HG03565 (cell line): Measurements from ENCODE around the gene SNAP47.

Source experiments
- ATAC-seq: cut with Tn5 transposase; IDR thresholded peaks from one replicate; pipeline ENCODE4 v1.9.1; 2021; ENCODE audit warnings: mild to moderate bottlenecking, moderate library complexity; ENCODE audit not compliant: unreplicated experiment

SNAP47 gene

GRCh38 chr1:227731696-227732585, 3.3 kb upstream of the SNAP47 start:
- ATAC-seq, result no peak

DNA sequence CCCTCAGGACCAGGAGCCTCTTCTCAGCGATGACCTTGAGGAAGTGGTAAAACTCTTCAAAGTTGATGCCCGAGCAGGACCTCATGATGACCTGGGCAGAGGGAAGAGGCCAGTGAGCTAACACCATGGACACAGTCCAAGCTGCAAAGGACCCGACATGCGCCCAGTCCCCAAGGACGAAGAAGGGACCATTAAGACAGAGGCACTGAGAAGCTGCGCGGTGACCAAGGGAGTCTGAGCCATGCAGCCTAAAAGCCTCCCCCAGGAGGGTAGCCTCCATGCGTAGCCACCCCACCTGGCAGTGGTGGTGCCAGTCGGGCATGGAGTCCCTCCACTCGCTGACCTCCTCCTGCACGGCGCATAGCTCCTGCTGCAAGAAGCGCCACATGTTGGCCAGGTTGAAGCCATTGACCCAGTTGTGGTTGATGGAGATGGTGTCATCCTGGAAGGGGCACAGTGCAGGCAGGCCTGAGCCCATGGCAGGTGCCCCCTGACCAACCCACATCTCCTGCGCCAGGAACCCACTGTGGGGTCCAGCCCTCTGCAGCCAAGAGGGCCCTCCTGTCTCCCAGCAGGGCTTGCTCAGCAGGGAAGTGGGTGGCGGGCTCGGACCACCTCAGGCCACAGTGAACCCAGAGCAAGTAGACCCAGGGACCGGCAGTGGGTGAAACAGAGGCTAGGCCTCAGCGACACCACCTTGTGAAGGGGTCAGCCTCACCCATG, 2.5 kb upstream of the SNAP47 start:
- ATAC-seq, result no peak

GRCh38 chr1:227733309-227733705, 1.9 kb upstream of the SNAP47 start:
- ATAC-seq, result no peak

DNA sequence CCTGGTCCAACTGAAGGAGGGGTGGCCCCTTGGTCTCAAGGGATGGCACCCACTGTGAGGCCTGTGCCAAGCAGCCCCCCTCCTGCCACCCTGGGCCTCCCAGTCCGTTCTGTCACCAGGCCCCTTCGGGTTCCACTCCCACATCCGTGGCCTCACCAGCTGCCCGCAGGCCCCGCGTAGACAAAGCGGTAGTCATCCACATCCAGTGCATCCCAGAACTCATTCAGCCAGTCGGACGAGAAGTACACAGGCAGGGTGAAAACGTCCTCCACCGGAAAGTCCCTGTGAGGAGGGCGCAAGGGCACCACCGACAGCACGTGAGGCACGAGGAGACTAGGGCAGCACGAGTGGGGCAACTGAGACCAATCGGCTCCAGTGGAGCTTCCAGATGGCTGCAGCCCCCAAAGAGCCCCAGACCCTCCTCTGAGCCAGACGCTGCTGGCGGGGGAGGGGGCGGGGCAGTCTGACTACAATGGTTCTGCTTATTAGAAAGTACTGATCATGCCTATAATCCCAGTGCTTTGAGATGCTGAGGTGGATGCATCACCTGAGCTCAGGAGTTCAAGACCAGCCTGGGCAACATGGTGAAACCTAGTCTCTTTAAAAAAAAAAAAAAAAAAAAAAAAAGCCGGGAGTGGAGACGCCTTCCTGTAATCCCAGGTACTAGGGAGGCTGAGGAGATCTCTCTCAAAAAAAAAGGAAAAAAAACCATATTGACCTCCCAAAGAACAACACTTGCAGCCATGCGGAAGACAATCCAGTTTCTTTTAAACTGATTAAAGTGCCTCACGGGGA, 1.3 kb upstream of the SNAP47 start:
- ATAC-seq, result no peak

- ATAC-seq, result no peak
Measured at GRCh38 chr1:227734546-227734855, 734 bp upstream of the SNAP47 start.

DNA sequence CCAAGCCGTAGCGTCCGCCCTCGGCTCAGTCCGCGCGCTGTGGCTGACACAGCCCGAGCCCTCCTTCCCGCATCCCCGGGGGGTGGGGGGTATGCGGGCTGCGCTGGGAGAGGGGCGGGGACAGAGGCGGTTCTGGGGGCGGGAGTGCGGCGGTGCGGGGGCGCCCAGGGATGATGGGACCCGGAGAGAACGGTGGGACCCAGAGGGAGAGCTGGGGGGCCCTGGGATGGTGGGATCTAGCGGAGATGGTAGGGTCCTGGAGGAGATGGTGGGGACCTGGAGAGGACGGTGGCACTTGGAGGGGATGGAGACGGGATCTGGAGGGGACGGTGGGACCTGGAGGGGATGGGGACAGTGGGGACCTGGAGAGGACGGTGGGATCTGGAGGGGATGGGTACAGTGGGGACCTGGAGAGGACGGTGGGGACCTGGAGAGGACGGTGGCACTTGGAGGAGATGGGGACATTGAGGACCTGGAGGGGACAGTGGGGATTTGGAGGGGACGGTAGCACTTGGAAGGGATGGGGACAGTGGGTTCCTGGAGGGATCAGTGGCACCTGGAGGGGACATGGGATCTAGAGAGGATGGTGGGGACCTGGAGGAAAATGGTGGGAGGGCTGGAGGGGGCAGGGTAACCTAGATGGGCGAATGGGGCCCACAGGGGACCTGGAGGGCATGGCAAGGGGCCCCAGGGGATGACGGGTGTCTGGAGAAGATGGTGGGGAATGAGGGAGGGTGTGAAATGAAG, 477 bp downstream of the SNAP47 start:
- ATAC-seq, result no peak

DNA sequence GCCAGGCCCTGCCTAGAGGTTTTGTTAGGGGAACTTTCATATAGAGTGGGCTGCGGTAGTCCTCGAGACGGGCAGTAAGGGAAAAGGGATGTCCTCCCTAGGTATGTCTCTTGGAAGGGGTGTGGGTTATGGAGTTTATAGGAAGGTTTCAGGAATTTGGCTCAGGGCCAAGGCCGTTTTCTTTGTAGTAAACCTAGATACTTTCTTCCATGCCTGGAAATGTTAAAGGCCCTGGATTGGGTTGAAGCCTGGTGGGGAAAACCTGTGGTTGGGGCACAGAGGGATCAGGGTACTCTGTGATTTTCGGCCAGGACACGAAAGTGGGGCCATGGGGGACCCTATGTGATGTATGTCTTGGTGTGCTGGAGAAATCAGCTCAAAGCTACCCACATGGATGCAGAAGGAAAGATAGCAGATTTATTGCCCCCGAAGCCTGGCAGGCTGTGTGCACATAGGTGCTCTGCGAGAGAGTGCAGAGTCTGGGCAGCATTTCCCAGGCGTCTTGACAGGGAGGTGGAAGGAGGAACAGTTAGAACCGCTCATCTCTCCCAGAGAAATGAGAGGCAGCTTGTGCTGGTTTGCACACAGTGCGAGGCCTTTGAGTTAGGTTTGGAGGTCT, 1.7 kb downstream of the SNAP47 start:
- no peak for ATAC-seq

DNA sequence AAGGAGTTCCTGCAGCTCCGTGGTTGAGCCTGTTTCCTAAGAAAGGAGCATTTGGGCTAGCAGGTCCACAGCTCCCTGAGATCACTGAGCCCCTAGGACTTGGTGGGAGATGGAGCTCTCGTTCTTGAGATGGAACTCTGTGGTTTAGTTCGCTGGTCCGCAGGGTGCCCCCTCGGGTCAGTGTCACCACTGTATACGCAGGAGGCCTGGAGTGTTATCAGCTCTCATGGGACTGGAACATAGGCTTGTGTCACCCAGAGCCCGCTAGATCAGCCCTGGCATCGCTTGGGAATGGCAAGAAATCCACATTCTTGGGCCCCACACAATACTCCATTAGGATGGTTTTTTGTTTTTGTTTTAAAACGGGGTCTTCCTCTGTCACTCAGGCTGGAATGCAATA, 3.6 kb downstream of the SNAP47 start:
- ATAC-seq, result no peak

DNA sequence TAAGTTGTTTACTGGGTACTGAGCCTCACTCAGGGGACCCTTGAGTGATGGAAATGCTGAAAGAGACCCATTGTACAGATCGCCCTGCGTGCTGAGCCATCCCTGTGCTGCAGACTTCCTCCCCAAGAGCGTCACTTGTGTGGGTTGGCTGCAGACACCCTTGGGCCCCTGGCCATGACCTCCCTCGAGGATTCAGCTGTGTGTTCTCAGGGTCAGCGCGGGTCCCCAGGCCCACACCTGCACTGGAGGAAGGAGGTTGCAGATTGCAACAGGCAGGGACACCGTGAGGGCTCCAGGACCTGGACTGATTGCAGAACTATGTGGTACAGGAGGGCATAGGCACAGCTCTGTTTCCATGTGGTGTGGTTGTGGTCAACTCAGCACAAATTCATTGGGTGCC, 4.4 kb downstream of the SNAP47 start:
- no peak for ATAC-seq

GRCh38 chr1:227740401-227740960, 5.2 kb downstream of the SNAP47 start:
- no peak for ATAC-seq

GRCh38 chr1:227741166-227741870, 6.1 kb downstream of the SNAP47 start:
- ATAC-seq, result no peak

DNA sequence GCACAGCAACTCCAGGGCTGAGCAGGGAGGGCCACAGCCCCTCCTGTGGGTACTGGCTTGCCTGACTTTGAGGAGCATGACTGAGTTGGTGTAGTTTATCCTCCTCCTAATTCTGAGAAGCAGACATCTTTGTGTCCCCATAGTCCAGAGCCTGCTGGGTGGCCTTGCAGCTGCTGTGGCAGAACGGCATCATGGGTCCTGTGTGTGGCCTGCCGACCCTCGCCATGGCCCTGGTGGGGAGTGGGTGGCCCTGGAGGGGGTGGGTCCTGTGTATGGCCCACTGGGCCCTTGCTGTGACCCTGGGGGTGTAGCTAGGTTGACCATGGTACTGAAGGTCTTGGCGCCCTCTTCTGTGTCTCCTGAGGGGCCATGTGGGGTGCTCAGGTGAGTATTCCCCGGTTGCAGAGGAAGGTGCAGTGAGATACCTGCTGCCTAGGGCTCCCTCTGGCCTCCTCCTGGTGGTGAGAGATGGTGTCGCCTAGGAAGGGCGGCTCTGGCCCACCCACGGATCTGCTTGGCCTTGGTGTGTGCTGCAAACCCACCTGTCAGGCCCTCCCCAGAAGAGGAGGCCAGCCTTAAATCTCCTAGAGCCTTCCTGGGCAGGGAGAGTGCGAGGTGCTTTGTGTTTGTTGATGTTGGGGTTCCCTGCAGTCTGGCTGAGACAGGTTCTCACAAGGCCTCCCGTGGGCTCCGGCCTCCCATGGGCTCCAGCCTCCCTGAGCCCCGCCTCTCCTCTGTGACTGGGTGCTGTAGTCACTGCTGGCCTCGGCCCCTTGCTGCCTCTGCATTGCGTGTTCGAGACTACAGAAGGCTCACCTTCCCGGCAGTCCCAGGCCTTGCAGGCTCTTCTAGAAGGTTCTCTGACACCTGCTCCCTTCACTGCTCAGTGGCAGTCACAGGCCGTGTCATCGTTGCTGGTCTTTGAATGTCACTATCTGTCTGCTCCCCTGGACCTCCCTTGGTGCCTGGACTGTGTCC, 7.8 kb downstream of the SNAP47 start:
- no peak for ATAC-seq

DNA sequence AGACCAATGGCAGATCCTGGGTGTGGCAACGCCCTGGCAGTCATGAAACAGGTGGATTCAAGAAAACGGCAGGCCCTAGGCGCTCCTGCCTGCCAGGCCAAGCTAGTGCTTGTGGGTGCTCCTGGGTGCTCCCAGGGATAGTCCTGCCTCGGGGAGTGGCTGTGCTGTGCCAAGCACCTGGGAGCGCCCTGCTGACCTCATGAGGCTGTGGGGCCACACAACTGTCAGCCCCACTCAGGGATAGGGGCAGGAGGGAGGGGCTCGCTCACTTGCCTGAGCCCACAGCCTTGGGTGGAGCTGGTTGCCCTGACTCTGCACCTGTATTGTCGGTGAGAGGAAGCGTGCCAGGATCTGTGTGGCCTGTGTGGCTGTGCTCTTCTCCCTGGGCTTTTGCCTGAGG, 9.4 kb downstream of the SNAP47 start:
- ATAC-seq, result no peak

- no peak for ATAC-seq
Measured at GRCh38 chr1:227745568-227746265, 10.5 kb downstream of the SNAP47 start.

DNA sequence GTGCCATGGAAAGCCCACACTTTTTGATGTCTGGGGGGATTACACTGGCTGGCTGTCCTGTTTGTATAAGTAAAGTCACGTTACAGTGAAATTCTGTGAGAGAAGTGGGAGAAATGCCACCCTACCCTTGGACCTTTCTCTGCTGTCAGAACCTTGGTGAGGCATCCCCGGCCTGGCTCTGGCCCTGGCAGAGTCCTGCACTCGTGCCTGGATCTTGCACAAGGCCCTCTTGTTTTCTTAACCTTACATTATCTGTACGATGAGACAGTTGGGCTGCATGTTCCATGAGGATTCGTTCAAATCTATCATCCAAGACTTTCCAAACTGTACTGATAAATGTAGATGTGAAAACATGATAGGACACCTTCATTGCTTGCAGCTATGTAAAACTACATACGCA, 11.4 kb downstream of the SNAP47 start:
- ATAC-seq, result no peak

GRCh38 chr1:227747382-227747781, 12.1 kb downstream of the SNAP47 start:
- no peak for ATAC-seq

DNA sequence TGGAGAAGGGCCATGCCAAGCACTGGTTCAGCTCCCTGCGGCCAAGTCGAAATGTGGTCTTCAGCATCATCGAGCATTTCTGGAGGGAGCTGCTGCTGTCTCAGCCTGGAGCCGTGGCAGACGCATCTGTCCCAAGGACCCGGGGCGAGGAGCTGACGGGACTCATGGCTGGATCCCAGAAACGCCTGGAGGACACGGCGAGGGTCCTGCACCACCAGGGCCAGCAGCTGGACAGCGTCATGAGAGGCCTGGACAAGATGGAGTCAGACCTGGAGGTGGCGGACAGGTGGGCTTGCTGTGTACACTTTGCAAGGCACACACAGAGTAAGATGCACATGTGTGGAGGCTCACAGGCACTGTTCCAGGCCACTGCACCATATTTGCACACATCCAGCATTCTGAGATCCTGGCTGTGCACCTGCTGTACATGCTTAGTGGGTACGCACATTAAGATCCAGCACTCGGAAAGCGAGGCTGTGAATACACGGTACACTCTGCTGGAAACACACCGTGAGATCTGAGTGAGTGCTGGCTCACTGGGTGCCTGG, 12.8 kb downstream of the SNAP47 start:
- ATAC-seq, result no peak
